PC-9 (cell line): ENCODE measurements around the gene SDC1. TPM values are rescaled to one million over a fixed set of nuclear protein-coding genes. Genes with fewer than 3 reads are reported as not detected.

Source experiments
- BruUV-seq: library from RNA; stranded (reverse); fragments of 400-500 nt; replicated peaks from 2 replicates; lab custom pipeline; 2021; lab: Mats Ljungman, UMichigan
- CTCF ChIA-PET: fragments of 300-600 bp; sonication (Branson Sonifier 250); formaldehyde crosslinking; loops from one replicate; lab custom pipeline; 2022; ENCODE audit warnings: antibody characterized with exemption; lab: Charles Lee
- POLR2A ChIA-PET: fragments of 300-600 bp; sonication (Branson Sonifier 250); formaldehyde crosslinking; loops from one replicate; lab custom pipeline; 2022; ENCODE audit warnings: antibody characterized with exemption; ENCODE audit not compliant: unreplicated experiment; lab: Charles Lee
- DNase-seq, 2 experiments: peaks; one replicate each; pipeline versions ENCODE4 v3.0.0 to v3.0.0-alpha.2; 2015 to 2022; ENCODE audit warnings: mixed read lengths in 1 of 2
- H2AFZ ChIP-seq: fragments of 200-600 bp; sonication (generic); 2 replicates; pipeline ENCODE4 v1.8.1; 2017; ENCODE audit warnings: antibody characterized with exemption
- H3F3A ChIP-seq: fragments of 200-600 bp; sonication (generic); 2 replicates; pipeline ENCODE4 v1.8.1; 2017; ENCODE audit warnings: antibody characterized with exemption, mild to moderate bottlenecking, low read depth; ENCODE audit not compliant: insufficient read depth
- H3K27ac ChIP-seq: fragments of 200-600 bp; sonication (generic); 2 replicates; pipeline ENCODE4 v1.6.1; 2016; ENCODE audit warnings: mixed run types
- H3K27me3 ChIP-seq: fragments of 200-600 bp; sonication (generic); 2 replicates; pipeline ENCODE4 v1.6.1; 2016; ENCODE audit warnings: low read depth, mixed run types; ENCODE audit not compliant: insufficient read depth
- H3K36me3 ChIP-seq: fragments of 200-600 bp; sonication (generic); 2 replicates; pipeline ENCODE4 v1.6.1; 2016; ENCODE audit warnings: low read depth, mixed run types
- H3K4me1 ChIP-seq: fragments of 200-600 bp; sonication (generic); replicated peaks from 2 replicates; pipeline ENCODE4 v1.6.1; 2016; ENCODE audit warnings: mixed run types; ENCODE audit not compliant: insufficient read depth
- H3K4me2 ChIP-seq: fragments of 200-600 bp; sonication (generic); 2 replicates; pipeline ENCODE4 v1.6.1; 2017; ENCODE audit warnings: mixed run types
- H3K4me3 ChIP-seq: fragments of 200-600 bp; sonication (generic); 2 replicates; pipeline ENCODE4 v1.6.1; 2016; ENCODE audit warnings: mixed run types
- H3K79me2 ChIP-seq: fragments of 200-600 bp; sonication (generic); 2 replicates; pipeline ENCODE4 v1.6.1; 2017; ENCODE audit warnings: low read depth, mixed run types
- H3K9me2 ChIP-seq: fragments of 200-600 bp; sonication (generic); 2 replicates; pipeline ENCODE4 v1.8.1; 2017; ENCODE audit warnings: mild to moderate bottlenecking; ENCODE audit not compliant: insufficient read depth
- H3K9me3 ChIP-seq: fragments of 200-600 bp; sonication (generic); 2 replicates; pipeline ENCODE4 v1.8.1; 2016; ENCODE audit warnings: low read depth; ENCODE audit not compliant: insufficient read depth
- H4K20me1 ChIP-seq: fragments of 200-600 bp; sonication (generic); 2 replicates; pipeline ENCODE4 v1.8.1; 2017; ENCODE audit not compliant: insufficient read depth
- EZH2 ChIP-seq: fragments of 200-600 bp; sonication (generic); IDR thresholded peaks from 2 replicates; pipeline ENCODE4 v1.8.0; 2017; ENCODE audit warnings: antibody characterized with exemption, low read depth
- intact Hi-C: fragments of 100-400 bp; cut with micrococcal nuclease; formaldehyde crosslinking; loops from one replicate; pipeline ENCODE4 v1.10.0; 2022; ENCODE audit not compliant: unreplicated experiment
- total RNA-seq: library from RNA; stranded (reverse); gene quantifications from 2 replicates; pipeline ENCODE4 v1.2.3, GENCODE V29; 2021
- TF ChIP-seq, protein P1 (sequence below): fragments of 200-600 bp; sonication (generic); conservative IDR thresholded peaks from 2 replicates; pipeline ENCODE4 v1.6.1; 2017; ENCODE audit warnings: mixed run types, antibody characterized with exemption, mild to moderate bottlenecking, moderate library complexity

Gene SDC1
- total RNA-seq, 1 experiment from 2014 or later, result 128 TPM

DNA sequence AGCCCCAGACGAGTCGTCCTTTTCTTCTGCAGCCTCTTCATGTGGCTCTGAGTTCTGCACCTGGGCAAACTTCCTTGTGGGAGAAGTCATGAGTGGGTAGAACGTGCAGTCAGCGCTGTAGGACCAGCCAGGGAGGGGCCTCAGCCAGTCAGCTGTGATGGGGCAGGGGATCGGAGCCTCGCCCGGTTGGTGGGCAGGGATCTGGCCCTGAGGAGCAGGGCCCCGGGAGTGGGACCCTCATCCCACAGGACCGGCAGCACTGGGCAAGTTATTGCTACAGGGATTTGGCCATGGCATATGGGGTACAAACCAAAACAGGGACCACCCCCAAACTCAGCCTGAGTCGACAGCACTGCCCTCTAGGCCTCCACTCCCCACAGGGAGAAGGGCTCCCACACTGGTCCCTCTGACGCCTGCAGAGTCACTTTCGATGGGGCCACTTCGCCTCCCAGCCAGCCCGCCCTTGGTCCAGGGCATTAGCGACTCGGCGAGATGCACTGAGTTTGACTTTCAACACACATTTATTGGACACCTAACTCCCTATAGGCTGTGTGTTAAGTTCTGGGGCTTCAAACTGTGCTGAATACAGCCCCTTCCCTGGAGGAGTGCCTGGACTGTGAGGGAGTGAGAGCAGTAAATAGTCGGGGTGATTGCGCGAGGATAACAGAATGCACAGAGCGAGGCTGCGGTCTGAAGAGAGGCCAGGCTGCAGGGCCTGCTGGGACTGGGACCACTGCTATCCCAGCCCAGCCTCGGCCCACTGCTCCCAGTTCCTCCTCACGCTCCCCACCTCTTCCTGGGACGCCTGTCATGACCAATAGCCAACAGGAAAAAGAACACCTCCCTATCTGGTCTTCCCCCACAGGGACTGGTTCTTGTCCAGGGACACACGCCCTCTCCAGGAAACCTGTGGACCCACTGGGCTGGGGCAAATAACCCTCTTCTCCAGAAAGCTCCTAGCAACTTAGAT, 55.9 kb downstream of the SDC1 start:
- Histone ChIP-seq H3K4me2 (no peak overlapping the region), H3K4me1 (peaks cover 16% of the 10 kb centered on the region), H3K9me3 (no peaks in the 10 kb centered on the region), H4K20me1 (no peaks in the 10 kb centered on the region), H3K27ac (no peak overlapping the region), H3K9me2 (no peaks in the 10 kb centered on the region), H3K4me3 (no peak overlapping the region), H3K27me3 (no peaks in the 10 kb centered on the region), H3K79me2 (no peaks in the 10 kb centered on the region), H2AFZ (no peak overlapping the region), H3F3A (peaks cover 18% of the 10 kb centered on the region), H3K36me3 (no peaks in the 10 kb centered on the region)
- no peak for DNase-seq
- intact Hi-C loops, result no loop called here
- no TSS peak for BruUV-seq
- CTCF ChIA-PET, result no interaction called here
- POLR2A ChIA-PET, result no interaction called here
- TF ChIP-seq, protein P1, sequence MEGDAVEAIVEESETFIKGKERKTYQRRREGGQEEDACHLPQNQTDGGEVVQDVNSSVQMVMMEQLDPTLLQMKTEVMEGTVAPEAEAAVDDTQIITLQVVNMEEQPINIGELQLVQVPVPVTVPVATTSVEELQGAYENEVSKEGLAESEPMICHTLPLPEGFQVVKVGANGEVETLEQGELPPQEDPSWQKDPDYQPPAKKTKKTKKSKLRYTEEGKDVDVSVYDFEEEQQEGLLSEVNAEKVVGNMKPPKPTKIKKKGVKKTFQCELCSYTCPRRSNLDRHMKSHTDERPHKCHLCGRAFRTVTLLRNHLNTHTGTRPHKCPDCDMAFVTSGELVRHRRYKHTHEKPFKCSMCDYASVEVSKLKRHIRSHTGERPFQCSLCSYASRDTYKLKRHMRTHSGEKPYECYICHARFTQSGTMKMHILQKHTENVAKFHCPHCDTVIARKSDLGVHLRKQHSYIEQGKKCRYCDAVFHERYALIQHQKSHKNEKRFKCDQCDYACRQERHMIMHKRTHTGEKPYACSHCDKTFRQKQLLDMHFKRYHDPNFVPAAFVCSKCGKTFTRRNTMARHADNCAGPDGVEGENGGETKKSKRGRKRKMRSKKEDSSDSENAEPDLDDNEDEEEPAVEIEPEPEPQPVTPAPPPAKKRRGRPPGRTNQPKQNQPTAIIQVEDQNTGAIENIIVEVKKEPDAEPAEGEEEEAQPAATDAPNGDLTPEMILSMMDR, result no peak
- no peak for TF ChIP-seq EZH2

GRCh38 chr2:20168048-20168726, 56.7 kb downstream of the SDC1 start:
- Histone ChIP-seq H3K9me2 (no peaks in the 10 kb centered on the region), H2AFZ (no peak overlapping the region), H3K9me3 (no peaks in the 10 kb centered on the region), H3K79me2 (no peaks in the 10 kb centered on the region), H3K4me1 (peaks cover 16% of the 10 kb centered on the region), H3F3A (peaks cover 22% of the 10 kb centered on the region), H3K4me2 (no peak overlapping the region), H3K27ac (no peak overlapping the region), H3K36me3 (no peaks in the 10 kb centered on the region), H3K4me3 (no peak overlapping the region), H4K20me1 (no peaks in the 10 kb centered on the region), H3K27me3 (no peaks in the 10 kb centered on the region)
- ChIA-PET POLR2A (no interaction called here), CTCF (no interaction called here)
- DNase-seq, result no peak
- TF ChIP-seq, protein P1, result no peak
- TF ChIP-seq EZH2, result no peak
- intact Hi-C loops, result no loop called here
- BruUV-seq, result no TSS peak

DNA sequence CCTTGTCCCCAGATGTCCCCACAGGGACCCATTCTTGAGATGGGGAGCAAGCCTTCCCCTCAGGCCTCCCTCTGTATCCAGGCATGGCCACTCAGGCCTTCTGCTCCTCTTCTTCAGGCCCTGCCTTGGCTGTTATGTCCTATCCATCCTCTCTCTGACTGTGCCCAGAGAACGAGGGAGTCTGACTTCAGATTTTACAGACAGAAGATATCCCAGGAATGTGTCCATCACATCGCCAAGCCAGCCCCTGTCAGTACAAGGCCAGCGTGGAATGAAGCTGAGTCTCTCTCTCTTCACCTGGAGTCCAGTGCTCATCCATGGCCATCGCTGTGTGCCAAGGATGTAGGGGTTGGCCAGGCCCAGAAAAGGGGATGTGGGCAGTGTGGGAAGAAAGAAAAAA, 57.6 kb downstream of the SDC1 start:
- Histone ChIP-seq H3K27ac (no peak overlapping the region), H3K4me3 (no peak overlapping the region), H4K20me1 (no peaks in the 10 kb centered on the region), H3K36me3 (no peaks in the 10 kb centered on the region), H3K4me2 (peak overlapping the region; percentile 32; the same call in 1 of the 2 replicates), H3K4me1 (peaks cover 16% of the 10 kb centered on the region), H2AFZ (no peak overlapping the region), H3K27me3 (no peaks in the 10 kb centered on the region), H3K79me2 (no peaks in the 10 kb centered on the region), H3K9me3 (no peaks in the 10 kb centered on the region), H3F3A (peaks cover 25% of the 10 kb centered on the region), H3K9me2 (no peaks in the 10 kb centered on the region)
- CTCF ChIA-PET, result no interaction called here
- no TSS peak for BruUV-seq
- intact Hi-C loops, result no loop called here
- TF ChIP-seq, protein P1, result no peak
- TF ChIP-seq EZH2, result no peak
- DNase-seq, result no peak
- POLR2A ChIA-PET, result interaction anchor here (0.6 kb wide), 1 partner anchor 20 kb away, joined by 5 read pairs; no protein-coding TSS in a partner anchor
